KG1 (cell line): ENCODE data around the gene C10orf53.

ENCODE experiments used
- DNase-seq: peaks from one replicate; lab custom pipeline; 2025; lab: John Stamatoyannopoulos, UW

C10orf53 gene

DNA sequence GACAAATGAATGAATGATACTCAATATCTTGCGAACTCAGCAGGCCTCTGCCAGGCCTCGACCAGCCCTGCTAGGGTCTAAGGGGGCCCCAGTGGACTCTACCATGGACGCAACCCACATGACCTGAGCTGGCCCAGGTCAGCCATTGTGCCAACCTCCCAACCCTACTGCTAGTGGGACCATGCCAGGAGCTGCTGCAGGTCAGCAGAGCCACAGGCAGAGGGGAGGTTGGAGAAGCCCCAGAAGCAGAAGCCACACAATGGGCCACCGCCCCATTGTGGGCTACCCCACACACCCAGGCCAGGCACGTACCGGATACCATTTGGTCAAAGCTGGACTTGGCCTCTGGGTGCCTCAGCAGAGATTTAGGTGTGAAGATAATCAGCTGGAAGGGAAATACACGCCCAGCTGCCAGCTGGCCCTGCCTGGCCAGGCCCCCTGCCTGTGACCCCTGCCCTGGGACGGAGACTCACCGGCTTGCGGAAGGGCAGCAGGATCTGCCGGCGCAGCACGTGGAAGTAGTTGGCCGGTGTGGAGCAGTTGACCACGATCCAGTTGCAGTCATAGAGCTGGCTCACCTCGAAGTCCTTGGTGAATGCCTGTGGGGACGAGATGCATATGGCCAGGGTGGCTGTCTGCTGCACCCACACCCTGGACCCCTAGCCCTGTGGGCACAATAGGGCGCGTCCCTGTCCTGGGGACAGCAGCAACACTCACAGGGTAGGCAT, 58.2 kb downstream of the C10orf53 start:
- DNase-seq, result no peak

- no peak for DNase-seq
Observed at GRCh38 chr10:49738616-49739360, 59.3 kb downstream of the C10orf53 start.

DNA sequence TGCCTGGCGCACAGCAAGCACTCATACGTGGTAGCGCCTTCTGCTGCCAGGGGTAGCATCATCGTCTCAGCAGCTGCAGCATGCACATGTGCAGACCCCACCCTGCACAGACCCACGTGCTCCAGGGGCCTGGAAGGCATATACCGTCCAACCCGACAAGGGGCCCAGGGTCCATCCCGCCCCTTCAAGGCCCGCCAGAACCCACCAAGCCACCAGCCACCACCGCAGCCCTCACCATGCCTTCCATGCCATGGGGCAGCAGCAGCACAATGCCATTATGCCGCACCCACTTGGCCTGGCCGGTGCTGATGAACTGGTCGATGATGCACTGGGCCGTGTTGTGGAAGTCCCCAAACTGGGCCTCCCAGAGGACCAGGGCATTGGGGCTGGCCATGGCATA, 60.0 kb downstream of the C10orf53 start:
- DNase-seq, result no peak

DNA sequence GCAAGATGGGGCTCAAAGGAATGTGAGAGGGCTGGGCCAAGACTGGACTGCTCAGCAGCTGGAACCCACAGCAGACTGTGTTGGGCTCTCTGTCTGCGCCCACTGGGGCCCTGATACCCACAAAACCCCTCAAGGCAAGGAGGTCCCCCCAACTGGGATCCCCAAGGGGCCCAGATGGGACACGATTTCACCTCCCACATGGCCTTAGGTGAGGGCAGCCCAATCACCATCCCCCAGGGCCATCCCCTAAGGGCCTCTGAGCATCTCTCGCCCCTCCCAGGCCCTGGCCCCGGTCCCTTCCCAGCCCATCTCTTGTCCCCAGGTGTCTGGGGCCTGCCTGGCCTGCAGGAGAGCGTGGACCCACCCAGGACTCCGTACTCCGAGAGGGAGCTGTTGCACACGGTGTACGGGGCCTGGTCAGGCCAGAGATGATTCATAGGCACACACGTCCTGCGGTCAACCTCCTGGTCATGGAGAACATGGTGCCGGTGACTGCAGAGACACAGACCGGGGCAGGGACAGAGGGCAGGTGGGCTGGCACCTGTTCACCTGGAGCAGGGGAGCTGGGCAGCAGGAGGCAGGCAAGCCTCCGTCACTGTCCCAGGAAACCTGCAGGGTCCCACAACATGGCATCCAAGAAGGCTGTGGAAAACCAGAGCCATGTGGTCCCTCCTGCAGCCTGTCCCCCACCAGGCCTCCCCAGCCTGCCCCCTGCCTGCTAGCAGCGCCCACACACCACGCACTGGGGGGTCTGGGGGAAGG, 61.1 kb downstream of the C10orf53 start:
- DNase-seq, result no peak

DNA sequence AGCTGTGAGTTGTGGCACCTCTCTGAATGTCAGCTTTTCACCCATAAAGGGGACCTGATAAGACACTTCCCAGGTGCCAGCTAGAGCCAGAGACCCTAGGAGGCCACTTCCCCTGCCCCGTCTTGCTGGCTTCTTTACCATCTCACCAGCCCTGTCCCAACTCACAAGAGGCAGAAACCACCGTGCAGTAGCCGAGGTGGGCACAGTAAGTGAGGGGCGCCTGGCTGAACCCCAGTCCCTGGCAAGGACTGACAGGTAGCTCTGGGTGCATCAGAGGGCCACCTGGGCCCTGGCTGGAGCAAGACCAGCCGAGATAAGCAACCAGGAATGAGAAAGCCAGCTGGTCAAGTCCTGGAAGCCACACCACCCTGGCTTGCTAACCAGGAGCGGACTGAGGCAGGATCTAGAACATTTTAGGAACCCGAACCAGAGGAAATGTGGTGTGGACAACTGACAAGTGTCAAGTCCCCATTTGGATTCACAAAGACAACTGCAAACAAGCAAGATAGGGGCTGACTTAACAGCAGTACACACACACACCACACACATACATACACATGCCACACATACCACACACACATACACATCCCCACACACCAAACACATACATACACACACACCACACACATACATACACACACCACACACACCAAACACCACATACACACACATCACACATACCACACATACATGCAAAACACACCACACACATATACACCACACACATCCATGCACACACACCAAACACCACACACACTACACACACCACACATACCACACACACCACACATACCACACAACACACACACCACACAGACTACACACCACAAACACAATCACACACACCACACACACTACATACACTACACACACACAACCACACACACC, 61.9 kb downstream of the C10orf53 start:
- no peak for DNase-seq

DNA sequence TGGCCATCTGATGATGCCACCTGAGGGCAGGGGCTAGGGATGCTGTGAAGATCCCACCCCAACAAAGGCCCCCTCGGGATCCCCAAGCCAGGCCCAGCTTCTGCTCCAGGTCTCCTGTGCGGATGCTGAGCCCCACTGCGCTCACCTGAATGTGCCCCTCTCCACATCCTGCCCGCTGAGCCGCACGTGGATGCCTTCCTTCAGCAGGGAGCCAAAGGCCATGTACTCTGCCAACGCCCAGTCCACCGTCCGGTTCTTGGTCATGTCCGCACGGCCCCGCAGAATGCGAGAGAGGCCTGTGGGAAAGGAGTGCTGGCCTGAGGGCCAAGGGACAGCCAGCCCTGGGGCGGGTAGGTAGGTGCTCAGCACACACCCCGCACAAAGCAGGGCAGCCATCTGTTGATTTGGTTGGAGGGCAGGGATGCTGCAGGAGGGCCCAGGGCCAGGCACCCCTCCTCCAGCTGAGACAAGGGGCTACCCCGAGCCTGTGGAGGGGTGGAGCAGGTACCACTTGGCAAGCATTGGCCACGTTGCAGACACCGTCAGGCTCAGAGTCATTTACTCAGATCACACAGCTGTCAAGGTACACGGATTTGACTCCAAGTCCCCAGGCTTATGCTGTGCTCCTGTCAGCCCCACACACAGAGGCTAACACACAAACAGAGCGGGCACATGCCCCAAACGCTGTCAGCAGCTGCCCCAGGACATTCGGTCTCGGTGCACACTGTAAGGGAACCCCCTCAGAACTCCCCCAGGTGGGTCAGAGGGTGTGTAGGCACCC, 63.4 kb downstream of the C10orf53 start:
- DNase-seq, result no peak

DNA sequence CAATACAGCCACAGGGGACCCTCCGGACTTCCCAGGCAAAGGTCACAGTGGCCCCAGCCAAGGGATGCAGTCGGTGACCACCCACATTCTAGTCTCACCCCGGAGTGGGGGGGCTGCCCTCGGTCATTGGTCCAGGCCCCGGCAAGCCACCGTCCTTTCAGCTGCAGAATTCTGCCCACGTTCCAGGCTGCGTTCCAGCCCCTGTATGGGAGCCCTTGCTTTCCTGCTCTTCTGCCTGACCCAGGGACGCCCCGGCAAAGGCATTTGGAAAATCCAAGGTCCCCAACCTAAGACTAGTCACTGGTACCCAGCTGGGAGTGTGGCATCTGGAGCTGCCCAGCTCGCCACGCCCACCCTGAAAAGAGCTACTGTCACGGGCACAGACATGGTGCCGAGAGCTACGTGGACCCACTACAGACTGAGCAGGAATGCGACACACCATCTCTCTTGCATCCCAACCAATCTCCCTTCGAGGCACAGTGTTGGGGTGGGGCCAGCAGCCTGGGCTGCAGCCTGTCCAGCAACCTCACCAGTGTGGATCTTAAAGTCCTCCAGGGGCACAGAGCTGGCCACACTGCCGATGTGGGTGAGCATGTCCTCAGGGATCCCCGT, 64.1 kb downstream of the C10orf53 start:
- DNase-seq, result no peak

DNA sequence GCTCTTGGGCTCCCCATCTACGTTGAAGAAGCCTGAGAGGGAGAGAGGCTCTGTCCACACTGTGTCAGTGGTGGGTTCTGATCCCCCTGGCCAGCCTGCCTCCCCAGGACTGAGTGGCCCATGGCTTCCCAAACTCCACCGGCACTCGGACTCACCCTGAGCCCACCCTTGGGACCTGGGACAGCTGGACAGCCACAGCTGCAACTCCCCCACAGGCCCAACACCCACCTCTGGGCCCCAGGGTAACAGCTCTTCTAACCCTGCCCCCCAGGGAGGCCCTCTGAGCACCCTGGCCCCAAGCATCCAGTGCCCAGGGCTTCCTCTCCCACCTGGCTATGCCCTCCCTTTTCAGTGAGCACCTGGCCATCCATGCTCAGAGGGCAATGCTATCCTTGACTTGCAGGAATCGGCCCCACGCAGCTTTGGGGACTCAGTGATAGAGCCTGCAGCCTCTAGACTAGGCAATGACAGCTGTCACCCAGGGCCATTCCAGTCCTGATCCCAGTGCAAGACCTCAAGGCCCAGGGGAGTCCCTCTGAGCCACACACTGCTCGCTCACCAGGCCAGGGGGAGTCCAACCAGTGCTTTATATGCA, 64.7 kb downstream of the C10orf53 start:
- DNase-seq, result no peak

GRCh38 chr10:49744924-49745605, 65.6 kb downstream of the C10orf53 start:
- no peak for DNase-seq

DNA sequence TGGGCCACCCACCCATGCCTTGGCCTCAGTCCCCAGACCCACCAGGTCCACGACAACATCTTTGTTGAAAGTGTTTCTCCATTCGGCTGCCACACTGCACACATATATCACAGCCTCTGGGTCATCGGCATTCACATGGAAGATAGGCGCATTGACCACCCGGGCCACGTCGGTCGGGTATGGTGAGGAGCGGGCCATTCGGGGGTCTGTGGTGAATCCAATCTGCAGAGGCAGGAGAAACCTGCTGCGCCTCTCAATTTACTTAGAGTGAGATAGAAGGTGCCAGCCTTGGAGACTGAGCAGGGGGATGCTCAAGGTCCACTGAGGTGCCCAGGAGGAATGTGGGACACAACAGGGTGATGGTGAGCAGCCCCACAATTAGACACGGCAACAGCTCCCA, 66.3 kb downstream of the C10orf53 start:
- no peak for DNase-seq

- no peak for DNase-seq
Observed at GRCh38 chr10:49746626-49747302, 67.3 kb downstream of the C10orf53 start.
